Gastroesophageal sphincter (tissue), 4 donors: Measurements from ENCODE around the gene OR2AK2. TPM values are rescaled to one million over a fixed set of nuclear protein-coding genes. Genes with fewer than 3 reads are reported as not detected.

Experiments
- ATAC-seq: fragments of 150-250 bp; one replicate; pipeline ENCODE4 v1.9.1; 2016; ENCODE audit warnings: mild to moderate bottlenecking, moderate library complexity
- H3K27ac ChIP-seq, 4 donors: fragments of 200-600 bp; sonication (generic) in 3 of 4; 1 replicate in 3 of 4; 2 replicates in 1 of 4; pipeline ENCODE4 v1.5.1; 2016 to 2019
- H3K27me3 ChIP-seq: fragments of 200-600 bp; sonication (generic); one replicate; pipeline ENCODE4 v1.5.1; 2019
- H3K36me3 ChIP-seq, 2 donors: fragments of 200-600 bp; sonication (generic); one replicate each; pipeline ENCODE4 v1.5.1; 2019; ENCODE audit warnings: control low read depth in 1 of 2
- H3K4me1 ChIP-seq, 3 donors: fragments of 200-600 bp; sonication (generic); 1 replicate in 2 of 3; 2 replicates in 1 of 3; pipeline ENCODE4 v1.5.1; 2016 to 2019; ENCODE audit warnings: control low read depth in 2 of 3
- H3K4me3 ChIP-seq, 2 donors: fragments of 200-600 bp; sonication (generic); one replicate each; pipeline ENCODE4 v1.5.1; 2019; ENCODE audit warnings: mild to moderate bottlenecking in 1 of 2, moderate library complexity in 1 of 2
- H3K9me3 ChIP-seq, 3 donors: fragments of 200-600 bp; sonication (generic); one replicate each; pipeline ENCODE4 v1.5.1; 2017 to 2019; ENCODE audit warnings: control low read depth in 2 of 3
- EP300 ChIP-seq: sonication (generic); formaldehyde crosslinking; IDR thresholded peaks from one replicate; pipeline ENCODE4 v1.6.1; 2017; ENCODE audit warnings: antibody characterized with exemption, mild to moderate bottlenecking
- POLR2A ChIP-seq, 2 donors: fragments of 450-650 bp; IDR thresholded peaks; one replicate each; pipeline ENCODE4 v1.6.1; 2017; ENCODE audit warnings: antibody characterized with exemption in 2 of 2, mild to moderate bottlenecking in 2 of 2, moderate library complexity in 1 of 2
- POLR2AphosphoS5 ChIP-seq: sonication (generic); formaldehyde crosslinking; IDR thresholded peaks from one replicate; pipeline ENCODE4 v1.6.1; 2017; ENCODE audit warnings: antibody characterized with exemption
- WGBS, 2 donors: methylation state at CpG; one replicate each; pipeline ENCODE4 v1.1.5; 2018; ENCODE audit warnings: low coverage in 1 of 2; 5-methylcytosine and 5-hydroxymethylcytosine counted together
- small RNA-seq, 4 donors: library from RNA; depleted of rRNA; stranded (forward); fragments of <200 nt; gene quantifications; one replicate each; pipeline ENCODE3, GENCODE V24; 2016
- total RNA-seq, 4 donors: library from RNA; depleted of rRNA; stranded (reverse); fragments of >200 nt; gene quantifications; one replicate each; pipeline ENCODE4 v1.1.0, GENCODE V29; 2016
- TF ChIP-seq, protein P1 (sequence below), 4 experiments: fragments of 200-600 bp in 2 of 4; fragments of 450-650 bp in 2 of 4; sonication (generic) in 1 of 4; IDR thresholded peaks; one replicate each; pipeline ENCODE4 v1.5.1; 2017 to 2019; ENCODE audit warnings: antibody characterized with exemption in 4 of 4, mild to moderate bottlenecking in 2 of 4, moderate library complexity in 2 of 4

The OR2AK2 gene
- total RNA-seq, 4 donors from 2014 or later: not detected

DNA sequence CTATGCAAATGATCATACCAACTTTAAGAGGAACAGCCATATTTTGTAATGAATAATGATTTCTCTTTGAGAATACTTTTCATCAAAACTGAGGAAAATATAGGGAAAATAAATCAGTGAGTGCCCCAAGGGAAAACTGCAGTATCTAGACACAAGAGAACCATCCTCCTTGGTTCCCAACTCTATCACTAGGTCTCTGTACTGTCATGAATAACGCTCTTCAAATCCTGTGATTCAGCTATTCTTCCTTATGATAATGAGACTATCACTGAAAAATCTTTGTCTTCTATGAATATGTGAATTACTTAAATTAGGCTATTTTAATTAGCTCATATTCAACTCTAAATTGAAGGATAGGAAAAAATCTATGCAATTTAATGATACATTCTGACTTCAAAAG lies 50.8 kb downstream of the OR2AK2 start:
- Histone ChIP-seq H3K4me3 (no peak overlapping the region), H3K9me3 (peaks cover 0 to 8% (median 0%) of the 10 kb centered on the region in 3 donors), H3K27ac (no peak overlapping the region), H3K4me1 (no peaks in the 10 kb centered on the region), H3K27me3 (no peaks in the 10 kb centered on the region), H3K36me3 (no peaks in the 10 kb centered on the region)
- 60 to 81% methylated on average over 1 of the region's 1 CpG for WGBS, 2 donors
- TF ChIP-seq POLR2AphosphoS5 (no peak), EP300 (no peak), POLR2A (IDR thresholded peaks at IDR 0.05) (no peak)
- TF ChIP-seq, protein P1, sequence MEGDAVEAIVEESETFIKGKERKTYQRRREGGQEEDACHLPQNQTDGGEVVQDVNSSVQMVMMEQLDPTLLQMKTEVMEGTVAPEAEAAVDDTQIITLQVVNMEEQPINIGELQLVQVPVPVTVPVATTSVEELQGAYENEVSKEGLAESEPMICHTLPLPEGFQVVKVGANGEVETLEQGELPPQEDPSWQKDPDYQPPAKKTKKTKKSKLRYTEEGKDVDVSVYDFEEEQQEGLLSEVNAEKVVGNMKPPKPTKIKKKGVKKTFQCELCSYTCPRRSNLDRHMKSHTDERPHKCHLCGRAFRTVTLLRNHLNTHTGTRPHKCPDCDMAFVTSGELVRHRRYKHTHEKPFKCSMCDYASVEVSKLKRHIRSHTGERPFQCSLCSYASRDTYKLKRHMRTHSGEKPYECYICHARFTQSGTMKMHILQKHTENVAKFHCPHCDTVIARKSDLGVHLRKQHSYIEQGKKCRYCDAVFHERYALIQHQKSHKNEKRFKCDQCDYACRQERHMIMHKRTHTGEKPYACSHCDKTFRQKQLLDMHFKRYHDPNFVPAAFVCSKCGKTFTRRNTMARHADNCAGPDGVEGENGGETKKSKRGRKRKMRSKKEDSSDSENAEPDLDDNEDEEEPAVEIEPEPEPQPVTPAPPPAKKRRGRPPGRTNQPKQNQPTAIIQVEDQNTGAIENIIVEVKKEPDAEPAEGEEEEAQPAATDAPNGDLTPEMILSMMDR (IDR thresholded peaks at IDR 0.05): no peak
- no peak for ATAC-seq

Small RNA genes within 50 kb of the gene (small RNA-seq; reads per million reads assigned to genes)
- 0 reads per million in 4 donors for gene RF00019

Other genes starting within 250 kb of the OR2AK2 start
- not detected for gene OR6F1, start 248.6 kb upstream of the OR2AK2 start, total RNA-seq
- not detected for gene OR14K1, start 226.6 kb upstream of the OR2AK2 start, total RNA-seq
- gene OR14A2, start 217.1 kb upstream of the OR2AK2 start, total RNA-seq: not detected
- not detected for gene OR1C1, start 204.7 kb upstream of the OR2AK2 start, total RNA-seq
- gene OR14A16, start 141.1 kb upstream of the OR2AK2 start, total RNA-seq: not detected
- not detected for gene OR11L1, start 123.3 kb upstream of the OR2AK2 start, total RNA-seq
- 1 to 10 TPM in 1 of 4 donors, under 1 TPM in 2, not detected in 1; 0.81 to 9.1 (median 0.89) TPM for gene TRIM58, start 108.0 kb upstream of the OR2AK2 start, total RNA-seq
- 1 to 10 TPM in 1 of 4 donors, under 1 TPM in 2, not detected in 1; 0.39 to 1.6 (median 0.40) TPM for gene OR2W3, start 69.6 kb upstream of the OR2AK2 start, total RNA-seq
- gene OR2T8, start 45.0 kb upstream of the OR2AK2 start, total RNA-seq: not detected
- gene OR2AJ1, start 40.3 kb upstream of the OR2AK2 start, total RNA-seq: not detected
- gene OR2L8, start 16.4 kb upstream of the OR2AK2 start, total RNA-seq: not detected
- not detected for gene OR2L5, start 48.4 kb downstream of the OR2AK2 start, total RNA-seq
- gene OR2L2, start 64.8 kb downstream of the OR2AK2 start, total RNA-seq: not detected
- not detected for gene OR2L3, start 81.6 kb downstream of the OR2AK2 start, total RNA-seq
- gene OR2L13, start 130.0 kb downstream of the OR2AK2 start, total RNA-seq: not detected
- not detected for gene OR2M5, start 179.9 kb downstream of the OR2AK2 start, total RNA-seq
- not detected for gene OR2M2, start 209.6 kb downstream of the OR2AK2 start, total RNA-seq
- gene OR2M3, start 232.0 kb downstream of the OR2AK2 start, total RNA-seq: not detected